SW 1271 (cell line): ENCODE data around the gene IGSF6.
"Not testable (repeated sequence)": the region's sequence is repeated elsewhere in the genome, so short reads cannot be mapped to it uniquely, and the experiment has no call there.

ENCODE experiments used
- DNase-seq, 2 experiments: peaks; one replicate each; lab custom pipeline; 2025; lab: John Stamatoyannopoulos, UW

Gene IGSF6

GRCh38 chr16:21628772-21629171 lies 23.6 kb downstream of the IGSF6 start:
- DNase-seq, result peak in 1 of 2 experiments; percentile 8

- no peak for DNase-seq
These were observed 24.2 kb downstream of the IGSF6 start for GRCh38 chr16:21628121-21628726.

- peak; percentile 59 to 79 for DNase-seq
These were observed 25.6 kb downstream of the IGSF6 start for GRCh38 chr16:21626659-21627277.

- DNase-seq, result no peak
These were observed 27.4 kb downstream of the IGSF6 start for GRCh38 chr16:21625026-21625425.

GRCh38 chr16:21622545-21622944 lies 29.9 kb downstream of the IGSF6 start:
- DNase-seq, result no peak

- no peak for DNase-seq
These were observed 31.8 kb downstream of the IGSF6 start for GRCh38 chr16:21620592-21620991.

- no peak for DNase-seq
These were observed 32.5 kb downstream of the IGSF6 start for GRCh38 chr16:21619765-21620425.

- no peak for DNase-seq
These were observed 34.1 kb downstream of the IGSF6 start for GRCh38 chr16:21618281-21618680.

GRCh38 chr16:21617607-21618006 lies 34.8 kb downstream of the IGSF6 start:
- DNase-seq, result no peak

- no peak for DNase-seq
These were observed 37.5 kb downstream of the IGSF6 start for GRCh38 chr16:21614896-21615295.

- no peak for DNase-seq
These were observed 38.6 kb downstream of the IGSF6 start for GRCh38 chr16:21613781-21614180.

- no peak for DNase-seq
These were observed 39.0 kb downstream of the IGSF6 start for GRCh38 chr16:21613361-21613760.

- no peak for DNase-seq
These were observed 40.6 kb downstream of the IGSF6 start for GRCh38 chr16:21611556-21612384.

- no peak for DNase-seq
These were observed 41.2 kb downstream of the IGSF6 start for GRCh38 chr16:21611198-21611555.

- no peak for DNase-seq
These were observed 41.6 kb downstream of the IGSF6 start for GRCh38 chr16:21610766-21611165.

GRCh38 chr16:21610006-21610544 lies 42.3 kb downstream of the IGSF6 start:
- no peak for DNase-seq

GRCh38 chr16:21608639-21609328 lies 43.6 kb downstream of the IGSF6 start:
- no peak for DNase-seq

- not testable (repeated sequence) for DNase-seq
These were observed 46.6 kb downstream of the IGSF6 start for GRCh38 chr16:21605848-21606247.

GRCh38 chr16:21603928-21604327 lies 48.5 kb downstream of the IGSF6 start:
- no peak for DNase-seq

GRCh38 chr16:21602785-21603184 lies 49.6 kb downstream of the IGSF6 start:
- no peak for DNase-seq

- no peak for DNase-seq
These were observed 52.2 kb downstream of the IGSF6 start for GRCh38 chr16:21600031-21600773.
